Measurements from ENCODE around the gene TMEM238. TPM values are rescaled to one million over a fixed set of nuclear protein-coding genes. Genes with fewer than 3 reads are reported as not detected.
"Not testable (repeated sequence)": the region's sequence is repeated elsewhere in the genome, so short reads cannot be mapped to it uniquely, and the experiment has no call there.

TMEM238 gene
- polyA plus RNA-seq, 1 of the 3 experiments (the other 2 are of a cell fraction), result 0.12 TPM

- no peak overlapping the region for H3K4me2 ChIP-seq
- no peaks in the 10 kb centered on the region for H3K79me2 ChIP-seq (ENCODE audit: insufficient read depth)
- CTCF ChIA-PET, result interaction anchor here (0.8 to 1.3 kb wide), 2 partner anchors 122 to 276 kb away, joined by 3 read pairs; no protein-coding TSS in a partner anchor
- DNase-seq, result no peak
- H3K9me3 ChIP-seq, result no peaks in the 10 kb centered on the region
- no peaks in the 10 kb centered on the region for H4K20me1 ChIP-seq (ENCODE audit: insufficient read depth)
- H3K36me3 ChIP-seq (replicated peaks in 1 of 2; ENCODE audit: control insufficient read depth in 1 of 2, insufficient read depth in 2 of 2, low read length in 1 of 2), result no peaks in the 10 kb centered on the region
- H3K4me1 ChIP-seq (ENCODE audit: control insufficient read depth in 1 of 2, insufficient read depth in 2 of 2, low read depth in 1 of 2, low read length in 1 of 2), result no peaks in the 10 kb centered on the region
- H3K9me2 ChIP-seq, result no peaks in the 10 kb centered on the region
- no peaks in the 10 kb centered on the region; the same call in 1 of the 2 replicates for H3K27me3 ChIP-seq (ENCODE audit: insufficient read depth)
- no peak overlapping the region for H3K4me3 ChIP-seq (ENCODE audit: low read depth in 2 of 2, low read length in 1 of 2)
- TF ChIP-seq FOXM1 (IDR thresholded peaks at IDR 0.05; ENCODE audit: low read depth) (no peak), GABPA (IDR thresholded peaks at IDR 0.05; ENCODE audit: low read depth) (no peak), POLR2AphosphoS5 (IDR thresholded peaks at IDR 0.05; ENCODE audit: low read depth, low read length) (no peak), TEAD4 (IDR thresholded peaks at IDR 0.05; ENCODE audit: borderline replicate concordance, insufficient read depth) (no peak), FOXJ3 (CRISPR knock-in tag; IDR thresholded peaks at IDR 0.05) (no peak), FOSL2 (IDR thresholded peaks at IDR 0.05; ENCODE audit: borderline replicate concordance, low read depth) (no peak), RCOR1 (IDR thresholded peaks at IDR 0.05; ENCODE audit: low read length) (no peak)
- TF ChIP-seq, protein P1, sequence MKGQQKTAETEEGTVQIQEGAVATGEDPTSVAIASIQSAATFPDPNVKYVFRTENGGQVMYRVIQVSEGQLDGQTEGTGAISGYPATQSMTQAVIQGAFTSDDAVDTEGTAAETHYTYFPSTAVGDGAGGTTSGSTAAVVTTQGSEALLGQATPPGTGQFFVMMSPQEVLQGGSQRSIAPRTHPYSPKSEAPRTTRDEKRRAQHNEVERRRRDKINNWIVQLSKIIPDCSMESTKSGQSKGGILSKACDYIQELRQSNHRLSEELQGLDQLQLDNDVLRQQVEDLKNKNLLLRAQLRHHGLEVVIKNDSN (IDR thresholded peaks at IDR 0.05; ENCODE audit: borderline replicate concordance, low read depth), result no peak
- TF ChIP-seq, protein P2, sequence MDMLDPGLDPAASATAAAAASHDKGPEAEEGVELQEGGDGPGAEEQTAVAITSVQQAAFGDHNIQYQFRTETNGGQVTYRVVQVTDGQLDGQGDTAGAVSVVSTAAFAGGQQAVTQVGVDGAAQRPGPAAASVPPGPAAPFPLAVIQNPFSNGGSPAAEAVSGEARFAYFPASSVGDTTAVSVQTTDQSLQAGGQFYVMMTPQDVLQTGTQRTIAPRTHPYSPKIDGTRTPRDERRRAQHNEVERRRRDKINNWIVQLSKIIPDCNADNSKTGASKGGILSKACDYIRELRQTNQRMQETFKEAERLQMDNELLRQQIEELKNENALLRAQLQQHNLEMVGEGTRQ (IDR thresholded peaks at IDR 0.05; ENCODE audit: borderline replicate concordance, low read depth, low read length), result no peak
- POLR2A ChIA-PET, result no interaction called here
- no peak overlapping the region for H3K27ac ChIP-seq (ENCODE audit: low read depth in 2 of 2, low read length in 1 of 2)
- no peaks in the 10 kb centered on the region for H3F3A ChIP-seq (replicated peaks; ENCODE audit: insufficient read depth)
- no peak overlapping the region for H3K9ac ChIP-seq
- H2AFZ ChIP-seq (ENCODE audit: low read depth), result no peak overlapping the region
- 46% methylated on average over 12 of the region's 13 CpGs for WGBS (ENCODE audit: low lambda C conversion rate)
Measured at GRCh38 chr19:55423225-55424005, 39.3 kb upstream of the TMEM238 start.

DNA sequence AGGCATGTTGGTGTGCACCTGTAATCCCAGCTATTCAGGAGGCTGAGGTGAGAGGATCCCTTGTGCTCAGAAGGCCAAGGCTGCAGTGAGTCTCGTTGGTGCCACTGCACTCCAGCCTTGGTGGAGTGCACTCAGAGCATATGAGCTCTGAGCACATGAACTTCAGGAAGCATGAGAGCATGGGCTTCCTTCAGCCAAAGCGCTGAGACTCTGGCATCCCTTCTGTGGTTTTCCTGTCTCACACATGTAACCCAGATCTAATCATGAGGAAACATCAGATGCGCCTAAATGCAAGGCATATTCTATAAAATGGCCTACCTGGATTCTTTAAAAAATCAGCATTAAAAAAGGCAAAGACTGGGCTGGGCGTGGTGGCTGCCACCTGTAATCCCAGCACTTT, 37.2 kb upstream of the TMEM238 start:
- POLR2A ChIA-PET; H3K27me3 ChIP-seq (ENCODE audit: insufficient read depth); H3K79me2 ChIP-seq (ENCODE audit: insufficient read depth); H2AFZ ChIP-seq (ENCODE audit: low read depth); DNase-seq; H3K4me3 ChIP-seq (ENCODE audit: low read depth in 2 of 2, low read length in 1 of 2); H3K9me3 ChIP-seq; H3K4me1 ChIP-seq (ENCODE audit: control insufficient read depth in 1 of 2, insufficient read depth in 2 of 2, low read depth in 1 of 2, low read length in 1 of 2); CTCF ChIA-PET; H4K20me1 ChIP-seq (ENCODE audit: insufficient read depth); H3K36me3 ChIP-seq (replicated peaks in 1 of 2; ENCODE audit: control insufficient read depth in 1 of 2, insufficient read depth in 2 of 2, low read length in 1 of 2); H3K9me2 ChIP-seq; H3F3A ChIP-seq (replicated peaks; ENCODE audit: insufficient read depth); H3K4me2 ChIP-seq; H3K27ac ChIP-seq (ENCODE audit: low read depth in 2 of 2, low read length in 1 of 2); H3K9ac ChIP-seq: not testable (repeated sequence)
- 38% methylated on average over 4 of the region's 4 CpGs for WGBS (ENCODE audit: low lambda C conversion rate)
